GM21381 (cell line): ENCODE measurements around the gene GATAD2B.
"Not testable (repeated sequence)": the region's sequence is repeated elsewhere in the genome, so short reads cannot be mapped to it uniquely, and the experiment has no call there.

Experiments used
- ATAC-seq: cut with Tn5 transposase; IDR thresholded peaks from one replicate; pipeline ENCODE4 v1.9.1; 2021; ENCODE audit warnings: mild to moderate bottlenecking, moderate library complexity; ENCODE audit not compliant: unreplicated experiment

Gene GATAD2B

DNA sequence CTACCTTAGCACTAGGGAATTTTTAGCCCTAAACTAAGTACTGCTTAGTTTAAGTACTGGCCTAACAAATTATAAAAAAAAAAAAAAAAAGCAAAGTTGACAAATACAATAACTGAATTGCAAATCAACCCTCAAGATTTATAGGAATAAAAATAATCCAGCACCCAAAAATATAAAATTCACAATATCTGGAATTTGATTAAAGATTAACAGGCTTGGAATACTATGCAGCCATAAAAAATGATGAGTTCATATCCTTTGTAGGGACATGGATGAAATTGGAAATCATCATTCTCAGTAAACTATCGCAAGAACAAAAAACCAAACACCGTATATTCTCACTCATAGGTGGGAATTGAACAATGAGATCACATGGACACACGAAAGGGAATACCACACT, 78.4 kb downstream of the GATAD2B start:
- ATAC-seq = not testable (repeated sequence)

DNA sequence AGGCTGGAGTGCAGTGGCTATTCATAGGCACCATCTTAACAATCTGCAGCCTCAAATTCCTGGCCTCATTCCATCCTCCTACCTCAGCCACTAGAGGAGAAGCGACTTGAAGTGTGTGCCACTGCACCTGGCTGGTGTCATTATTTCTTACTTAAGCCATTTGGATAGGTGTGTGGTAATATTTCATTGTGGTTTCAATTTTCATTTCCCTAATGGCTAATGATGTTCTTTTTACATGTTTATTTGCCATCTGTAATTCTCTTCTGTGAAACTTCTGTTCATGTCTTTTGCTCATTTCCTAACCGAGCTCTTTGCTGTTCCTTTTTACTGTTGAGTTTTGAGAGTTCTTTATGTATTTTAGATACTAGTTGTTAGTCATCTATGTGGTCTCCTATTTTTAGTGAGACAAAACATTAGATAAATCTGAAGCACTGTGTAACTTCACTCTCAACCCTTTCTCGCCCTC, 80.7 kb downstream of the GATAD2B start:
- peak; percentile 70 for ATAC-seq

DNA sequence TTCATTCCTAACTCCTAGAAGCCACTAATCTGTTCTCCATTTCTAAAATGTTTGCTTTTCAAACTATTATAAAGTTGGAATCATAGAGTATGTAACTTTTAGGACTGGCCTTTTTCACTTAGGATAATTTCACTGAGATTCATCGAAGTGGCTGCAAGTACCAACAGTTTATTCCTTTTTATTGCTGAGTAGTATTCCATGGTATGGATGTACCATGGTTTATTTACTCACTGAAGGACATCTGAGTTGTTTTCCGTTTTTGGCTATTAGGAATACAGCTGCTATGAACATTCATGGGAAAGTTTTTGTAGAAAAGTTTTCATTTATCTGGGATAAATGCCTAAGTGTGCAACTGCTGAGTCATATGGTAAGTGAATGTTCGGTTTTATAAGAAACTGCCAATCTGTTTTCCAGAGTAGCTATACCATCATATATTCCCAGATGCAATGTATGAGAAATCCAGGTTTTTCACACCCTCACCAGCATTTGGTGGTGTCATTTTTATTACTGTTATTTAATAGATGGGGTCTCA, 81.2 kb downstream of the GATAD2B start:
- ATAC-seq = no peak

DNA sequence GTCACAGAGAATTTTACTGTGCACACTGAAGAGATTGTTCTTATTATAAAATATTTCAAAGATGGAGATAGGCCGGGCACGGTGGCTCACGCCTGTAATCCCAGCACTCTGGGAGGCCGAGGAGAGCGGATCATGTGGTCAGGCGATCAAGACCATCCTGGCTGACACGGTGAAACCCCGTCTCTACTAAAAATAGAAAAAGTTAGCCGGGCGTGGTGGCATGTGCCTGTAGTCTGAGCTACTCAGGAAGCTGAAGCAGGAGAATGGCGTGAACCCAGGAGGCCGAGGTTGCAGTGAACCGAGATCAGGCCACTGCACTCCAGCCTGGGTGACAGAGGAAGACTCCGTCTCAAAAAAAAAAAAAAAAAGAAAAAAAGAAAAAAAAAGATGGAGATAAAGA, 82.0 kb downstream of the GATAD2B start:
- not testable (repeated sequence) for ATAC-seq

GRCh38 chr1:153833968-153834367, 88.8 kb downstream of the GATAD2B start:
- not testable (repeated sequence) for ATAC-seq

DNA sequence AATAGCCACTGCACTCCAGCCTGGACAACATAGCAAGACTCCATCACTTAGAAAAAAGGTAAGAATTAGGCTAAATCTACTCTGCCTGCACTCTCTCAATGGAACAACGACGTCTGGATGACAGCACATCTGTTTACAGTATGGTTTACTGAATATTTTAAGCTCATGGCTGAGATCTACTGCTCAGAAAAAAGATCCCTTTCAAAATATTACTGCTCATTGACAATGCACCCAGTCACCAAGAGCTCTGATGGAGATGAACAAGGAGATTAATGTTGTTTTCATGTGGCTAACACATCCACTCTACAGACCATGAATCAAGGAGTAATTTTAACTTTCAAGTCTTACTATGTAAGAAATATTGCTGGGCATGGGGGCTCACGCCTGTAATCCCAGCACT, 89.6 kb downstream of the GATAD2B start:
- ATAC-seq = no peak

DNA sequence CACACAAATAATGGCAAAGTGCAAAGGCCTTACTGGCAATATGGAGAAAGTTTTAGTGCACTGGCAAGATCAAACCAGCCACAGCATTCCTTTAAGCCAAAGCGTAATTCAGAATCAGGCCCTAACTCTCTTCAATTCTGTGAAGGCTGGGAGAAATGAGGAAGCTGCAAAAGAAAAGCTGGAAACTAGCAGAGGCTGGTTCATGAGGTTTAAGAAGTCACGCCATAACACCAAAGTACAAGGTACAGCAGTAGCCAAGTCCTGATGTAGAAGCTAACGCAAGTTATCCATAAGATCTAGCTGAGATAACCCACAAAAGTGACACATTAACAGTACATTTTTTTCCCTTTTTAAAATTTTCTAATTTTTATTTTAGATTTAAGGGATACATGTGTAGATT, 90.5 kb downstream of the GATAD2B start:
- no peak for ATAC-seq

GRCh38 chr1:153831026-153831425, 91.7 kb downstream of the GATAD2B start:
- no peak for ATAC-seq

- no peak for ATAC-seq
These were observed 95.4 kb downstream of the GATAD2B start for GRCh38 chr1:153827168-153827964.

- no peak for ATAC-seq
These were observed 103.9 kb downstream of the GATAD2B start for GRCh38 chr1:153818876-153819275.

GRCh38 chr1:153816283-153816889, 106.4 kb downstream of the GATAD2B start:
- ATAC-seq = no peak

GRCh38 chr1:153805886-153806719, 116.7 kb downstream of the GATAD2B start:
- no peak for ATAC-seq

DNA sequence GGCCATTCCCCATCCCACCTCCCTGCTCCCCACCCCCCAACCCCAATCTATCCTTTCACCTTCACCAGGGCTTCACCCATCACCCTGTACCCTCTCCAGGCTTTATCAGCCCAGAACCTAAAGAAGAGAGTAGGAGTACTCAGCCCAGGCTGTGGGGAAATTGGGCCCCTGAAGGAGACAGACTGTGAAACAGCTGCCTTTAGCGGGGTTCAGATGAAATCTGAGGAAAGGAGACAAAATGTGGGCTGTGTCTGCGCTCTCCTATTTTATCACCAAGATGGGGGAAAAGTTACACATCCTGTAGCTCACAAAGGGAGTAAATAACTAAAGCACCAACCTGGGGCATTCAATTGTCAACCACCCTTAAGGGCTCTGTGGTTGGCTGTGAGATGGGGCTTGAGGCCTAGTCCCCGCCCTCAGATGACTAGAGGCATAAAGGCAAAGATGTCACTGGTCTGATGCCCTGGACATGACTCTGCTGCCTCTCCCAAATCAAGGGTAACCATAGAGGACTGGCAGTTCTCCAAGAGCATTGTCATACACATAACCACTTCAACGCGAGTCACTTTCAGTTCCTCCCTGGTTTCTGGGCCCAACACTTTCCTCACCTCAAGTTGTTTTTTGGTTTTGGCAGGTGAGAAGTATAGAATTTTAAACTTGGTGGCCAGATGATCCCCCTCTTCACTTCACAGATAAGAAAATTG, 117.6 kb downstream of the GATAD2B start:
- ATAC-seq = peak; percentile 95

GRCh38 chr1:153804112-153804511, 118.7 kb downstream of the GATAD2B start:
- no peak for ATAC-seq

GRCh38 chr1:153803470-153804056, 119.2 kb downstream of the GATAD2B start:
- no peak for ATAC-seq

GRCh38 chr1:153801786-153802697, 120.7 kb downstream of the GATAD2B start:
- no peak for ATAC-seq

DNA sequence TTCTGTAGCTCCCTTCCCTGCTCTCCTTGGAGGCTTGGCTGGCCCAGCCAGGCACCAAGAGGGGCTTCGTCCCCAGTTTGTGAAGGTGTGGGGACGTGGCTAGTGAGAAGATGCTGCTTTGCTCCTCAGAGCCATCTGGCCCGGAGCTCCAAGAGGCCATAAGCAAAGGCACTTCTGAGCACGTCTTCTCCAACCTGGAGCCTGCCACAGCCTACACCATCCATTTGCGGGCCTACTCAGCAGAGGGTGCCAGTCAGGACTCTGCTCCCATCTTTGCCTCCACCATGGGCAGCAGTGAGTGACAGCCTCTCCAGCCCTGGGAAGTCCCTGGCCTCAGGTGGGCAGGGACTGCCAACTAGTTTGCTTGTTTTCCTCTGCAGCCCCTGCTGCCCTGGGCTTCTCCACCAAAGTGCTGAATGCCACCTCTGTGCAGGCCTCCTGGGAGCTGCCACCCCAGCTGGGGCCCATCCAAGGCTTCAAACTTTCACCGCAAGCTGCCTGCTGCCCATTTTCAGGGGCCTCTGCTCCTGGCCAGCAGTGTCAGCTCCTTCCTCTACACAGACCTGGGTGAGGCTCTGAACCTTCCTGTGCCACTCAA, 121.6 kb downstream of the GATAD2B start:
- no peak for ATAC-seq

DNA sequence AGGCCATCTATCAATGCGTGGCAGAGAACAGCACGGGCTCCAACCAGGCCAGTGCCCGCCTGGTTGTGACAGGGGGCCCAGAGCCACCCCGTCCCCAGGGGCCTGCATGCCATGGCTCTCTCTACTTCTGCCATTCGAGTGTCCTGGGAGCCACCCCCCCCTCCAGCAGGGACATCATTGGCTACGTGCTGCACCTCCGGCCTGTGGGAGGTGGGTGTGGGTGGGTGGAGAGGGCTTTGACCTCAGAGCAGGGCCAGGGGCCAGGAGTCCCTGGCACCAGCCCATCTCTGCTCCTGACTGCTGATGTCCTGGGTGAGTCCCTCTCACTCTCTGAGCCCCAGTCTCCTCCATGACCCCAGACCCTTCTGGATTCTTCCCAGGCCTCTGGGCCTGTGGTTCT, 122.3 kb downstream of the GATAD2B start:
- no peak for ATAC-seq
